Endothelial cell of umbilical vein (primary cell): ENCODE results near the gene ADARB2. TPM values are rescaled to one million over a fixed set of nuclear protein-coding genes. Genes with fewer than 3 reads are reported as not detected.
"Not testable (repeated sequence)": the region's sequence is repeated elsewhere in the genome, so short reads cannot be mapped to it uniquely, and the experiment has no call there.

Experiments used
- BruUV-seq: library from RNA; stranded (reverse); fragments of 400-500 nt; replicated peaks from 2 replicates; lab custom pipeline; 2021; lab: Mats Ljungman, UMichigan
- CTCF ChIA-PET: fragments of 300-600, 350-600 bp; sonication (Branson Sonifier 250); formaldehyde crosslinking; loops from one replicate; lab custom pipeline; 2021; ENCODE audit warnings: antibody characterized with exemption, inconsistent platforms; lab: Charles Lee
- POLR2A ChIA-PET: fragments of 300-600, 350-600 bp; sonication (Branson Sonifier 250); formaldehyde crosslinking; loops from one replicate; lab custom pipeline; 2021; ENCODE audit warnings: antibody characterized with exemption, inconsistent platforms; lab: Charles Lee
- DNase-seq: peaks from one replicate; pipeline ENCODE4 v3.0.0-alpha.2; 2011; ENCODE audit warnings: low read depth, low spot score
- FAIRE-seq: peaks from 2 replicates; lab custom pipeline; 2011; peaks lifted over from hg19 to GRCh38; lab: Jason Lieb, UNC
- H2AFZ ChIP-seq: 2 replicates; pipeline ENCODE4 v1.6.0; 2012; ENCODE audit warnings: low read depth, low read length, control low read depth, inconsistent platforms
- H3K27ac ChIP-seq: 2 replicates; pipeline ENCODE4 v1.5.1; 2011; ENCODE audit warnings: low read depth, mild to moderate bottlenecking, control low read depth, low read length, moderate library complexity; ENCODE audit not compliant: insufficient read depth
- H3K27me3 ChIP-seq, 2 experiments: 2 replicates each; pipeline versions ENCODE4 v1.6.0 to v1.6.1; 2011; ENCODE audit warnings: low read length in 2 of 2, mixed read lengths in 1 of 2; ENCODE audit not compliant: control insufficient read depth in 2 of 2, insufficient read depth in 2 of 2
- H3K36me3 ChIP-seq, 2 experiments: 2 replicates in 1 of 2; 3 replicates in 1 of 2; pipeline ENCODE4 v1.5.1; 2011; ENCODE audit warnings: low read length in 2 of 2, mild to moderate bottlenecking in 1 of 2, moderate library complexity in 1 of 2; ENCODE audit not compliant: control insufficient read depth in 2 of 2, insufficient read depth in 2 of 2; ENCODE audit errors: extremely low read depth in 1 of 2
- H3K4me1 ChIP-seq: 3 replicates; pipeline ENCODE4 v1.5.1; 2011; ENCODE audit warnings: mild to moderate bottlenecking, low read length; ENCODE audit not compliant: control insufficient read depth, insufficient read depth; ENCODE audit errors: extremely low read depth
- H3K4me2 ChIP-seq: 2 replicates; pipeline ENCODE4 v1.6.1; 2011; ENCODE audit warnings: low read length, control low read depth, mixed read lengths; ENCODE audit not compliant: insufficient read depth
- H3K4me3 ChIP-seq, 3 experiments: fragments of 200-600 bp in 1 of 3; sonication (generic), shearing (Covaris generic) in 1 of 3; replicated peaks in 1 of 3; 2 replicates each; pipeline ENCODE4 v1.5.1; 2011 to 2016; ENCODE audit warnings: control low read depth in 3 of 3, low read length in 3 of 3, mild to moderate bottlenecking in 2 of 3, inconsistent platforms in 1 of 3, low read depth in 1 of 3, moderate library complexity in 1 of 3; ENCODE audit not compliant: insufficient read depth in 1 of 3
- H3K79me2 ChIP-seq: 2 replicates; pipeline ENCODE4 v1.6.0; 2012; ENCODE audit warnings: low read length, inconsistent platforms; ENCODE audit not compliant: control insufficient read depth, insufficient read depth
- H3K9ac ChIP-seq: replicated peaks from 2 replicates; pipeline ENCODE3; 2011; ENCODE audit warnings: low read length, control low read depth; ENCODE audit not compliant: insufficient read depth; ENCODE audit errors: extremely low read depth
- H3K9me1 ChIP-seq: replicated peaks from 3 replicates; pipeline ENCODE4 v1.6.0; 2011; ENCODE audit warnings: mild to moderate bottlenecking, low read length; ENCODE audit not compliant: control insufficient read depth, insufficient read depth; ENCODE audit errors: extremely low read depth
- H3K9me3 ChIP-seq: replicated peaks from 2 replicates; pipeline ENCODE4 v1.5.1; 2012; ENCODE audit warnings: low read length, inconsistent platforms; ENCODE audit not compliant: control insufficient read depth, insufficient read depth
- H4K20me1 ChIP-seq: replicated peaks from 2 replicates; pipeline ENCODE3; 2011; ENCODE audit warnings: mild to moderate bottlenecking, low read length; ENCODE audit not compliant: control insufficient read depth, insufficient read depth; ENCODE audit errors: extremely low read depth
- CTCF ChIP-seq, 2 donors: IDR thresholded peaks; 1 replicate in 1 of 2; 2 replicates in 1 of 2; pipeline ENCODE4 v1.5.1; 2011; ENCODE audit warnings: low read length in 2 of 2, mild to moderate bottlenecking in 2 of 2, moderate library complexity in 2 of 2, control low read depth in 1 of 2, inconsistent platforms in 1 of 2, low read depth in 1 of 2; ENCODE audit not compliant: insufficient read depth in 1 of 2; ENCODE audit errors: extremely low read depth in 1 of 2
- EZH2 ChIP-seq: IDR thresholded peaks from 2 replicates; pipeline ENCODE4 v1.6.1; 2012; ENCODE audit warnings: borderline replicate concordance, low read depth, mild to moderate bottlenecking, moderate library complexity, low read length, inconsistent platforms; ENCODE audit not compliant: severe bottlenecking
- GATA2 ChIP-seq: IDR thresholded peaks from 2 replicates; pipeline ENCODE4 v1.7.0; 2011; ENCODE audit warnings: low read depth, mild to moderate bottlenecking, moderate library complexity, mixed read lengths, low read length; ENCODE audit not compliant: insufficient read length, insufficient read depth
- MAX ChIP-seq: IDR thresholded peaks from 2 replicates; pipeline ENCODE4 v1.6.1; 2011; ENCODE audit not compliant: insufficient read depth, insufficient read length
- dilution Hi-C: fragments of 300-500 bp; cut with MboI; formaldehyde crosslinking; loops from one replicate; pipeline ENCODE4 v1.15.0; 2019; ENCODE audit warnings: low sequenced_read_pairs; ENCODE audit not compliant: extremely low pct_ligation_motif_present
- intact Hi-C: fragments of 100-400 bp; cut with micrococcal nuclease; formaldehyde crosslinking; loops from one replicate; pipeline ENCODE4 v1.10.0; 2022
- polyA plus RNA-seq, 4 experiments: library from polyadenylated mRNA; depleted of rRNA in 3 of 4; stranded (reverse) in 3 of 4; unstranded in 1 of 4; fragments of >200 nt; gene quantifications; 2 replicates each; pipeline versions ENCODE4 v1.2.1 to v1.2.3, GENCODE V29; 2011 to 2012; ENCODE audit warnings: missing spikeins in 1 of 4
- total RNA-seq: library from RNA; stranded (reverse); gene quantifications from 2 replicates; pipeline ENCODE4 v1.2.3, GENCODE V29; 2021

ADARB2 gene
- total and polyA plus RNA-seq, 2 donors (not counting 3 experiments of a cell fraction or from before 2014, with no cell fraction given): not detected

DNA sequence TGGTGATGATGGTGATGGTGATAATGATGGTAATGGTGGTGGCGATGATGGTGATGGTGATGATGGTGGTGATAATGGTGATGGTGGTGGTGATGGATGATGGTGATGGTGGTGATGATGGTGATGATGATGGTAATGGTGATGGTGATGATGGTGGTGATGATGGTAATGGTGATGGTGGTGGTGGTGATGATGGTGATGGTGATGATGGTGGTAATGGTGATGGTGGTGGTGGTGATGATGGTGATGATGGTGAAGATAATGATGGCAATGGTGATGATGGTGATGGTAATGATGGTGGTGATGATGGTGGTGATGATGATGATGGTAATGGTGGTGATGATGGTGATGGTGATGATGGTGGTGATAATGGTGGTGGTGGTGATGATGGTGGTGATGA is 517.5 kb downstream of the ADARB2 start:
- H3K79me2 ChIP-seq, H2AFZ ChIP-seq, H3K4me2 ChIP-seq, H4K20me1 ChIP-seq, dilution Hi-C loops, H3K36me3 ChIP-seq, H3K9me1 ChIP-seq, FAIRE-seq, H3K9ac ChIP-seq, CTCF ChIA-PET, BruUV-seq, H3K27me3 ChIP-seq, intact Hi-C loops, H3K4me1 ChIP-seq, H3K9me3 ChIP-seq, POLR2A ChIA-PET, DNase-seq, H3K27ac ChIP-seq, H3K4me3 ChIP-seq: not testable (repeated sequence)

GRCh38 chr10:1217661-1218060 is 519.7 kb downstream of the ADARB2 start:
- no peaks in the 10 kb centered on the region for H3K4me1 ChIP-seq
- no peaks in the 10 kb centered on the region for H4K20me1 ChIP-seq
- ChIA-PET POLR2A (no interaction called here), CTCF (no interaction called here)
- H2AFZ ChIP-seq: no peak overlapping the region
- dilution Hi-C loops: no loop called here
- H3K27ac ChIP-seq: no peak overlapping the region
- no peak for DNase-seq
- H3K27me3 ChIP-seq: no peaks in the 10 kb centered on the region
- FAIRE-seq: no peak
- H3K9me1 ChIP-seq: no peaks in the 10 kb centered on the region
- no peaks in the 10 kb centered on the region for H3K36me3 ChIP-seq
- TF ChIP-seq EZH2 (no peak), MAX (no peak), CTCF (IDR thresholded peaks at IDR 0.05; ENCODE audit: extremely low read depth in 1 of 2, insufficient read depth in 1 of 2, low read depth in 1 of 2, low read length in 2 of 2) (no peak), GATA2 (no peak)
- H3K4me3 ChIP-seq: no peak overlapping the region
- H3K4me2 ChIP-seq: no peak overlapping the region
- no TSS peak for BruUV-seq
- no peaks in the 10 kb centered on the region for H3K79me2 ChIP-seq
- H3K9ac ChIP-seq: no peak overlapping the region
- H3K9me3 ChIP-seq: peaks cover 2% of the 10 kb centered on the region
- intact Hi-C loops: no loop called here
